ENCODE results near the gene SND1.
A peak's percentile ranks its signal among the peaks of the same experiment; 100 is the strongest.
"Not testable (repeated sequence)": the region's sequence is repeated elsewhere in the genome, so short reads cannot be mapped to it uniquely, and the experiment has no call there.

SND1 gene

GRCh38 chr7:127653396-127653795 is 1.4 kb downstream of the SND1 start:
- no peak for DNase-seq

GRCh38 chr7:127654404-127655394 is 2.7 kb downstream of the SND1 start:
- DNase-seq = no peak

- DNase-seq = no peak
These were observed 3.7 kb downstream of the SND1 start for GRCh38 chr7:127655720-127656119.

GRCh38 chr7:127657500-127657899 is 5.5 kb downstream of the SND1 start:
- DNase-seq = no peak

- DNase-seq = no peak
These were observed 7.1 kb downstream of the SND1 start for GRCh38 chr7:127658970-127659630.

- DNase-seq = no peak
These were observed 13.9 kb downstream of the SND1 start for GRCh38 chr7:127665922-127666321.

GRCh38 chr7:127666602-127667001 is 14.6 kb downstream of the SND1 start:
- no peak for DNase-seq

GRCh38 chr7:127667017-127667670 is 15.2 kb downstream of the SND1 start:
- no peak for DNase-seq

- no peak for DNase-seq
These were observed 16.0 kb downstream of the SND1 start for GRCh38 chr7:127667759-127668530.

GRCh38 chr7:127671341-127671740 is 19.3 kb downstream of the SND1 start:
- DNase-seq = no peak

- no peak for DNase-seq
These were observed 21.9 kb downstream of the SND1 start for GRCh38 chr7:127673902-127674301.

- DNase-seq = no peak
These were observed 22.4 kb downstream of the SND1 start for GRCh38 chr7:127674361-127674760.

GRCh38 chr7:127674923-127675322 is 22.9 kb downstream of the SND1 start:
- not testable (repeated sequence) for DNase-seq

- DNase-seq = no peak
These were observed 23.7 kb downstream of the SND1 start for GRCh38 chr7:127675721-127676120.

GRCh38 chr7:127677433-127678230 is 25.6 kb downstream of the SND1 start:
- DNase-seq = no peak

GRCh38 chr7:127678337-127678736 is 26.3 kb downstream of the SND1 start:
- DNase-seq = peak; percentile 16

GRCh38 chr7:127678947-127679346 is 27.0 kb downstream of the SND1 start:
- DNase-seq = no peak

- no peak for DNase-seq
These were observed 29.0 kb downstream of the SND1 start for GRCh38 chr7:127680983-127681382.

GRCh38 chr7:127682140-127682539 is 30.1 kb downstream of the SND1 start:
- DNase-seq = no peak

- no peak for DNase-seq
These were observed 32.0 kb downstream of the SND1 start for GRCh38 chr7:127683776-127684681.

Measured in NCI-H2029 (cell line).